Right renal pelvis (tissue), 4 donors: ENCODE measurements around the gene NSMCE1. TPM values are rescaled to one million over a fixed set of nuclear protein-coding genes. Genes with fewer than 3 reads are reported as not detected.
A peak's percentile ranks its signal among the peaks of the same experiment; 100 is the strongest.

Source experiments
- DNase-seq, 4 donors: peaks; one replicate each; pipeline ENCODE4 v3.0.0-alpha.2; 2013; ENCODE audit warnings: low read depth in 4 of 4, low spot score in 3 of 4, missing footprints in 1 of 4
- polyA plus RNA-seq, 4 donors: library from polyadenylated mRNA; unstranded; fragments of 120-200 nt; gene quantifications; one replicate each; pipeline ENCODE4 v1.2.1, GENCODE V29; 2013; ENCODE audit not compliant: insufficient read length in 4 of 4

The NSMCE1 gene
- polyA plus RNA-seq, 4 donors = 80.0 to 96.3 (median 82.3) TPM

GRCh38 chr16:27232901-27233625 lies 35.5 kb downstream of the NSMCE1 start:
- no peak for DNase-seq

GRCh38 chr16:27232061-27232900 lies 36.3 kb downstream of the NSMCE1 start:
- no peak for DNase-seq

- no peak for DNase-seq
Measured at GRCh38 chr16:27231692-27232060, 36.9 kb downstream of the NSMCE1 start.

GRCh38 chr16:27230562-27231001 lies 38.0 kb downstream of the NSMCE1 start:
- no peak for DNase-seq

- no peak for DNase-seq
Measured at GRCh38 chr16:27229891-27230470, 38.6 kb downstream of the NSMCE1 start.

GRCh38 chr16:27228621-27229501 lies 39.7 kb downstream of the NSMCE1 start:
- no peak for DNase-seq

- DNase-seq = no peak
Measured at GRCh38 chr16:27228045-27228444, 40.5 kb downstream of the NSMCE1 start.

- no peak for DNase-seq
Measured at GRCh38 chr16:27226976-27227705, 41.4 kb downstream of the NSMCE1 start.

GRCh38 chr16:27226476-27226875 lies 42.1 kb downstream of the NSMCE1 start:
- no peak for DNase-seq

- DNase-seq = no peak
Measured at GRCh38 chr16:27225536-27226360, 42.8 kb downstream of the NSMCE1 start.

- no peak for DNase-seq
Measured at GRCh38 chr16:27224741-27225300, 43.8 kb downstream of the NSMCE1 start.

GRCh38 chr16:27224271-27224737 lies 44.3 kb downstream of the NSMCE1 start:
- DNase-seq = no peak

GRCh38 chr16:27223701-27224100 lies 44.9 kb downstream of the NSMCE1 start:
- DNase-seq = no peak

- DNase-seq = no peak
Measured at GRCh38 chr16:27223226-27223610, 45.4 kb downstream of the NSMCE1 start.

GRCh38 chr16:27222249-27223225 lies 46.0 kb downstream of the NSMCE1 start:
- DNase-seq = peak in 1 of 4 donors; percentile 38

- DNase-seq = no peak
Measured at GRCh38 chr16:27221576-27222248, 46.9 kb downstream of the NSMCE1 start.

- DNase-seq = no peak
Measured at GRCh38 chr16:27220991-27221390, 47.6 kb downstream of the NSMCE1 start.
